Suppressor macrophage treated with lipopolysaccharide for 1 hour (primary cell): ENCODE data around the gene TMEM191B.
"Not testable (repeated sequence)": the region's sequence is repeated elsewhere in the genome, so short reads cannot be mapped to it uniquely, and the experiment has no call there.

ENCODE experiments used
- DNase-seq, 3 donors: peaks; one replicate each; pipeline ENCODE4 v3.0.0-alpha.2; 2020 to 2022

The TMEM191B gene

GRCh38 chr22:18558939-18559338, 31.3 kb downstream of the TMEM191B start:
- not testable (repeated sequence) for DNase-seq

DNA sequence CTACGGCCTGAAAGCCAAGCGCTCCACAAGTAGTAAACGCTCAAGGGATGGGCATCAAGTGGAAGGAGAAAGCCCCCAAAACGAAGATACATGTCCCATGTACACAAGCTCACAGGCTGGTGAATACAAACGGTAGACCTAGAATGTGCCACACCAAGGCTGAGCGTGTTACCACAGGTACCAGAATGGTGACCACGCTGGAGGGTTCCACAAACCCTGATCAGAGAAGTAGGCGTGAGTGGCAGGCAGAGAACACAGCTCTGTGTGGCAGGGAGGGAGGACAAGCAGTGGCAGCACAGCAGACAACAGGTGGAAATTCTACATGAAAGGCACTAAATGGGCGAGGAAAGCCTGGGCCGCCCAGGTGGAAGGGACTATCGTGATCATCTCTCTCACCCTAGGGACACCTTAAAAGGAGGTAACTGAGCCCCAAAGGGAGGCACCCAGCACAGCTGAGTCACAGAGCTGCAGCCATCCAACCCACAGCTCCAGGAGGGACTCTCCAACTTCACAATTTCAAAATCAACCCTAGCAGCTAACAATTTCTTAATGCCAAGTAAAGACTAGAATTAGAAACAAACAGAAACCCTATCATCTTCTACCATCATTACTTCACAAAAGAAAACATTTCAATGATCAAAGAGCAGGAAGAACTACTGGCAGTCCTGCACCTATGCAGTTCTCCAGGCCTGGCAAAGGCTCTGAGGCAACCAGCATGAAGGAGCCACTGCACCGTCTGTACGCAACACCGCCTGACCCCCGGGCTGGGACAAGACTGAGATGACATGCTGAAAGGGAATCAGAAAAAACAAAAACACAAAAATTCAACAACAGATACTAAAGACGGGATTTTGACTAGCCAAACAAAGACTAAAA, 32.7 kb downstream of the TMEM191B start:
- DNase-seq, result not testable (repeated sequence)

GRCh38 chr22:18570509-18571246, 43.1 kb downstream of the TMEM191B start:
- DNase-seq, result not testable (repeated sequence)

- DNase-seq, result not testable (repeated sequence)
Observed at GRCh38 chr22:18573483-18574164, 46.0 kb downstream of the TMEM191B start.

DNA sequence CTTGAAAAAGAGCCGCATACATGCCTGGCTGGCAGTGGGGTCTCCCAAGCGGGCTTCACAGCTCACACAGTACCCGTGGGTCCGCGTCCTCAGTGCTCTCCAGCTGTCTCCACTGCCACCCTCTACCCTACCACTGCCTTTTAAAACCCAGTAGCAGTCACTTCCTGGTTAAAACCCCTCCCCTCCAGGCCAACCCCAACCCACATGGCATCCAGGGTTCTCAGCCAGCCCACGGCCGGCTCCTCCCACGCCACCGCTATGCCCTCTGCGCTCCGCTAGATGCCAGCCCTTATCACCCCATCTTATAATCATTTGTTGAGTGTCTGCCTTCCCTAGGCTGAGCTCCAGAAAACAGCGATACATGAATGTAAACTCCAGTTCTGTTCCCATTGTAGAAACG, 47.0 kb downstream of the TMEM191B start:
- not testable (repeated sequence) for DNase-seq

GRCh38 chr22:18575686-18576085, 48.1 kb downstream of the TMEM191B start:
- DNase-seq, result not testable (repeated sequence)

DNA sequence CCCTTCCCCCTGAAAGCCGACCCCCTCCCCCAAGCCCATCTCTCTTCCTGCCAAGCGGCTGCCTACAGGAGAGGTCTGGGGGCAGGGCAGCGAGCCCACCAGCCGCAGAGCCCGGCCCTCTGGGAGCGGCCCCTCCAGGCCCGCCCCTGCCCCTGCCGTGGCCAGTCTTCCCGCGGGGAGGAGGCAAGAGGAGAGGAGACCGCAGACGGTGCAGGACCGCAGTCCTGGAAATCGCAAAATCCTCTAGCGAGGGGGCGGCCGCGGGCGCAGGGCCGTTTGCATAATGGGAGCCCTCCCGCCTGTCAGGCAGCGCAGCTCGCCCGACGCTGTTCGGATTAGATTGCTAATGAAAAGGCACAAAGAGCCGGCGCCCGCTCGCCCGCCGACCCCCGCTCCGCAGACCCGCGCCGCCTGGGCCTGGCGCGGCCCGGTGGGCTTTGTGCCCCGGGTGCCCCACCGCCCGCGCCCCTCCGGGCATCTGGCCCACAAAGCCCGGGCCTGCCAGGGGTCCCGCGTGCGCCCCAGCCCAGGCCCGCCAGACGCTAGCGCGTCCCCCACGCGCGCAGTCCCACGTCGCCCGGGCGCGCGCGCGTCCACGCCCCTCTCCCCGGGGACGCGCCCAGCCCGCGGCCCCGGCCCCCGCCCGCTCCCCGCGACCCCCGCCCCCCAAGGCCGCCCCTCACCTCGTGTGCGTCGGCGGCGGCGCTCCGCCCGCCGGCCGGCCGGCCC, 49.7 kb downstream of the TMEM191B start:
- DNase-seq, result not testable (repeated sequence)

DNA sequence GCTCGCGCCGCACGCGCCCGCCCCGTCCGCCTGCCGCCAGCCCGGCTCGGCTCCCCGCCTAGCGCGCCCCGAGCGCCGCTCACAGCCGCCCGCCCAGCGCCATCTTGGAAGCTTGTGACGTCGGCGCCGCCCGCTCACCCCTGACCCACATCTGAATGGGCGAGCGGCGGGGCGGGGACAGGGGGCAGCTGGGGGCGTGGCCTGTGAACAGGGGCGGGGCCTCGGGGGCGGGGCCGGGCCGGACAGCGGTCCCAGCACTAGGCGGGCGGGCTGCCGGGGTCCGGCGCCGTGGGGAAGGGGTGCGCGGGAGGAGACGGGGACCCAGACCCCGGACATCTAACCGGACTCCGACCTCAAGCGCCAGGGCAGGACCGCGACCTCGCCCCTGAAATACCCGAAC, 50.2 kb downstream of the TMEM191B start:
- peak in 1 of 3 donors; percentile 61 for DNase-seq
